GM19324 (cell line): ENCODE measurements around the gene SETD9.
A peak's percentile ranks its signal among the peaks of the same experiment; 100 is the strongest.

Source experiments
- ATAC-seq: cut with Tn5 transposase; IDR thresholded peaks from one replicate; pipeline ENCODE4 v1.9.1; 2021; ENCODE audit warnings: mild to moderate bottlenecking, moderate library complexity; ENCODE audit not compliant: unreplicated experiment, low FRiP score

SETD9 gene

GRCh38 chr5:56922922-56923321, 13.5 kb downstream of the SETD9 start:
- ATAC-seq = no peak

GRCh38 chr5:56934325-56934724, 24.9 kb downstream of the SETD9 start:
- no peak for ATAC-seq

- no peak for ATAC-seq
Observed at GRCh38 chr5:56938858-56939257, 29.5 kb downstream of the SETD9 start.

GRCh38 chr5:56941981-56942380, 32.6 kb downstream of the SETD9 start:
- ATAC-seq = no peak

- ATAC-seq = no peak
Observed at GRCh38 chr5:56947052-56947451, 37.7 kb downstream of the SETD9 start.

GRCh38 chr5:56950626-56951125, 41.3 kb downstream of the SETD9 start:
- ATAC-seq = no peak

- peak; percentile 57 for ATAC-seq
Observed at GRCh38 chr5:56951126-56951945, 41.9 kb downstream of the SETD9 start.

- peak; percentile 94 for ATAC-seq
Observed at GRCh38 chr5:56951946-56952691, 42.7 kb downstream of the SETD9 start, which contains the start of gene MIER3. Gene MIER3, minus strand, starts transcription at chr5:56952123. Its CDS starts 21 bp downstream, at chr5:56952102.

- no peak for ATAC-seq
Observed at GRCh38 chr5:56954262-56954661, 44.9 kb downstream of the SETD9 start.

- ATAC-seq = no peak
Observed at GRCh38 chr5:56958595-56958994, 49.2 kb downstream of the SETD9 start.

GRCh38 chr5:56959326-56959725, 49.9 kb downstream of the SETD9 start:
- ATAC-seq = no peak

GRCh38 chr5:56961746-56962145, 52.4 kb downstream of the SETD9 start:
- ATAC-seq = no peak

- ATAC-seq = no peak
Observed at GRCh38 chr5:56962286-56962685, 52.9 kb downstream of the SETD9 start.

GRCh38 chr5:56963246-56963645, 53.9 kb downstream of the SETD9 start:
- ATAC-seq = no peak

- no peak for ATAC-seq
Observed at GRCh38 chr5:56964173-56964572, 54.8 kb downstream of the SETD9 start.
